Fibroblast of skin of left quadriceps (primary cell): ENCODE measurements around the gene EHD4.

Source experiments
- DNase-seq, 2 experiments: peaks; one replicate each; pipeline ENCODE4 v3.0.0-alpha.2; 2013; ENCODE audit warnings: low read depth in 2 of 2

Gene EHD4

DNA sequence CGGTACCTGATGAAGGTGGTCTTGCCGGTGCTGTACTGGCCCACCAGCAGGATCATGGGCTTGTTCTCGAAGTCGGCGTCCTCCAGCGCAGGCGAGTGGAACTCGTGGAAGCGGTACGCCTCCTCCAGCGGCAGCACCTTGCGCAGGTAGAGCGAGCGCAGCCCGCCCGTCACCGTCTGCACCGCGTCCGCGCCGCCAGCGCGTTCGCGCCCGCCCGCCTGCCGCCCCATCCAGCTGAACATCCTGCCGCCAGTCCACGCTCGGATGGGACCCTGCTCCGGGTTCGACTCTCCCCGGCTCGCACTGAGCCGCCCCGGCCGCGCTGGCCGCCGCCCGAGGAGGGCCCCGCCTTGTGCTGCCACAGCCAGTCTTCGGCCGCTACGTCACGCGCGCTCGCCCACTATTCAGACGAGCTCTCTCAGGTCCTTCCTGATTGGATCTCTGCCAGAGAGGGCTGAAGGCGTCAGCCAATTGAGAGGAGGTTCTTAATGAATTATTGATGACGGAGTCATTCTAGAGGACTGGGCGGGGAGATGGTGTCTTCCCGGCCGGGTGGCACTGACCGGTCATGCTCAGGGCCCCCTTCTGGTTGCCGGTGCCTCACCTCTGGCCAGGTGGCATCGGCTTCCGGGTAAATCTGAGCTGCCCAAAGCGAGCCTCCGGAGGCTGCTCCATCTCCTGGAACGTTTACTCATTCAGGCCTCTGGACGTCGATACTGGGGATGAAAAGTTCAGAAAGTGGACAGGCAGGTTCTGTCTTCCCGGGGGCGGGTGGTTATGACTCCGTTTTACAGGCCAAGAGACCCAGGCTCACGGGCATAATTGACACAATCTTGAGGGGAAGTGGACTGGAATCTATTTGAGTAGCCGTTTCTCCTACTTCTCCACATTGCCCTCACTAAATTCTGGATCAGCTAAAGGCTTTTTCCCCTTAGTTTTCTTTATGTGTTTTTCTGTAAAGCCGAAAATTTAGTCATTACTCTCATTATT, at the start of gene EHD4:
Gene EHD4 (minus strand): TSS at position 305 of the 990 bp plus-strand sequence. CDS start 63 bp downstream, at position 242.
- peak; percentile 98 for DNase-seq

DNA sequence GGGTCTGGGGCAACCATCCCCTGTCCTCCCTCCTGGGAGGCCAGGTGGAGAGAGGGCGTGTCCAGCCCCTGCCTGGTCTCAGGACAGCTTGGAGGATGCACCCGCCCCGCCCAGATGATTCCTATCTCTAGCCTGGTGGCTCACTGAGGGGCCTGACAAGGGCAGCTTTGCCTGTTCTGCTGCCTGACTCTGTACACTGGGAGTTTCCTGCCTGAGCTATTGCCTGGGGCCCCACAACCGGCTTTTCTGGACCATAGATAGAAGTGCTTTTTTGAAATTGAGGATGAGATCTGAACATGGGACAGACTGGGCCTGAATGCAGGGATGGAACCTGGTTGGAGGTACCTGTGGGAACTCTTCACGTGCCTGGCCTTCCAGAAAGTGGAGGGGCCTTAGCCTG, 49.2 kb upstream of the EHD4 start:
- DNase-seq = no peak

- DNase-seq = no peak
Observed at GRCh38 chr15:42020713-42021273, 48.4 kb upstream of the EHD4 start, which contains the start of gene PLA2G4E. PLA2G4E (minus strand) TSS chr15:42021042; CDS start chr15:42021030, 12 bp downstream.

DNA sequence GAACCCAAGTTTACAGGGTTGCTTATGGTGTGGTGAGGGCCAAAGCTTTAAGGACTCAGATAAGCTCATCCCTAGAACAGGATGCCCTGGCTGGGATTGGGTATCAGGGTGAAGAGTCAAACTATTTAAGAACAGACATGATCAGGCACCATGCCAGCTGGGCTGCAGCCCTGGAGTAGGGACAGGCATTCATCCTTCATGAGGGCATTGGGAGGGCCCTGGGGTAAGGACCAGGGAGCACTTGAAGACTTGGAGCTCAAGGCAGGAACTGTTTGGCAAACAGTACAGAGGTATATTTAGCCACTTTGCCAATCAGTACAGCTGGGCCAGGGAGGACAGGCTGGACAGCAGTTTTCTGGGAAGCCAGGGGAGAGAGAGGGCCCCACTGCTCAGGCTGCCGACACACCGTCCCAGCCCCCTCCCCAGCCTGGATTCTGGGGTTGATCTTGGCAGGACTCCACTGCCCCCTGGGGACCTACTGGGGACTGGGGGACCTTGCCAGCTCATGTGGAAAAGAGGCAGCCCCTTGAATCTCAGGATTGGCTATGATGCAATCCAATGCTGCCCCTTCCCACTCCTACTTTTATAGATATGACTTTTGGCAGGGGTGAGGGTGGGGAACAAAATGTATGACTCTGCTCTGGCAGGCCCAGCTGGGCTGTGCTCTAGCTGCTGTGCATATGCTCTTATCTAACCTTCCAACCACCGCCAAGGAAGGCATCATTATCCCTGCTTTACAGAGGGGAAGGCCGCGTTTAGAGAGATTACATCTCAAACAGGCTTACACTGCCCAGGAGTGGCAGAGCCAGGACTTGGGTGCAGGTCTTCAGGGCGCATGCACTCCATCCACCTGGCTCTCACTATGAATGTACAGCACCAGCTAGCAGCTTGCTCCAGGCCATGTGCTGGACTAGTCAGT, 46.2 kb upstream of the EHD4 start:
- DNase-seq = no peak

GRCh38 chr15:42016971-42017370, 44.6 kb upstream of the EHD4 start:
- no peak for DNase-seq

DNA sequence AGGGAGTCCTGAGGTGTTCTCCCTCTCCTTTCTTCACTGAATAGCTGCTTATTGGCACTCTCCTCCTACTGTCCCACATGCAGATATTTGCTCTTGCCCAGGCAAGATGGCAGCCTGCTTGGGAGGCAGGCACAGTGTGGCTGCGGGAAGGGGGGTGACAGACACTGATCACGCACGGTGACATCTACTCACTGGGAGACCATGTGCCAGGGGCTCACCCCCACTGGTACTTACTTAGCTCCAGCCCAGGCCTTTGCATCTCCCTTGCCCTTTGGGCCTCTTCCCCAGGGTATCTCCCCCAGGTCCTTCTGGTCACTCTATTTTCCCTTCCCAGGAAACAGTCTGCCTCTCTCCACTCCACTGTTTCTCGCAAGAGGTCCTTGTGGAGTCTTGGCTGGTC, 42.0 kb upstream of the EHD4 start:
- no peak for DNase-seq

DNA sequence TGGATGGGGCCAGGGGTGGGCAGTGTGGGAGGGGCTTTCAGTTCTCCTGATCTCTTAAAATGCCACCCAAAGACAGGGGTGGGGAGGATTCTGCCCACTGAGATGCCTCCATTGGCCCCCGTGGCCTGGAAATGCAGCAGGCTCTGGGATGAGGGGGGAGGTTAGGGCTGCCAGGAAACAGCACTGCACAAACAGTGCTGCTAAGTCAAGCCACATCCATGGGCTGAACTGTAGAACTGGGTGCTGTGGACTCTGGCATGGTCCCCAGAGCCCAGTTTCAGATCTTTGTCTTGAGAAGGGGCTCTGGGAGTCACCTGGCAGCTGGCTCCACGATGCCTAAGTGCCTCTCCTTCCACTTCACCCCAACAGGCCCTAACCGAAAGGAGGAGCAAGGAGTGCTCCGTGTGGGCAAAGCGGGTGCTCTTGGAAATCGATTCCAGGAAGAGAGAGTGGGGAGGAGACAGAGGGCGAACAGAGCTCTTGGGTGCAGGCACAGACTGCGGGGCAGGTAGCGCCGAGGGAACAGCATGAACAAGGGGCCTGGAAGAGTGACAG, 40.6 kb upstream of the EHD4 start:
- no peak for DNase-seq

DNA sequence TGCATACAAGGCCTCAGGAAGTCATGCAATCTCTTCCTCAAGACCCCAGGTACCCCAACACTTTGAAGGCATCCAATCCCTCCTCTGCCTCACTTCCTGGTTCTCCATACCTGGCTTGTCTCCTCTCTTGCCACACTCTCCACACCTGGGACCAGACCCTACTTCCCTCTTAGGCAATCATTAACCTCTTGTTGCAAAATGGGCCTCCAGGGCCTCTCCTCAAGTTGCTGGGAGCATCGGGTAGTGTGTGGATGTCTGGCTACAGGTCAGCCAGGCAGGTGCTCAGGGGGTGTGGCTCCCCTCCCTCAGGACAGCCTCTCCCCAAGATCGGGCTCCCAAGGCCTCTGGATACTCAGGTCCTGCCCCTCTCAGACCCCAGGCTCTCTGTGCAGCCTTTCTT, 39.9 kb upstream of the EHD4 start:
- DNase-seq = no peak

- DNase-seq = no peak
Observed at GRCh38 chr15:42011074-42011473, 38.7 kb upstream of the EHD4 start.

DNA sequence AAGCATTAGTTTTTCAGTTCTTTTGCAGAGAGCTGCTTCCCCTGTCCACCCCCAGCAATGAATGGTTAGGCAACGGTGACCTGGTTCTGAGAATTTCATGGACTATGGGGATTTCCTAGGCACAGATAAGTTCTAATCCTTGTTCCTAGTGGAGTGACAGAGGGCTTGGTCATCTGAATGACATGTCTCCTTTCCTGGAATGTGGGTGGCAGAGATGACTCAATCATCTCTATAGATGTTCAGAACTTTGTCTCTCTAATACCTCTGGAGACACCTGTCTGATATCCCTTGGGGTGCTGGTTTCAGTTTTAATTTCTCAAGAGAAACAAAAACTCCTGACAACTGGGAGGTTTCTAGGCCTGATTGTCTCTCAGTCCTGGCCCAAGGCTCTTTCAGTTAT, 38.1 kb upstream of the EHD4 start:
- DNase-seq = no peak

DNA sequence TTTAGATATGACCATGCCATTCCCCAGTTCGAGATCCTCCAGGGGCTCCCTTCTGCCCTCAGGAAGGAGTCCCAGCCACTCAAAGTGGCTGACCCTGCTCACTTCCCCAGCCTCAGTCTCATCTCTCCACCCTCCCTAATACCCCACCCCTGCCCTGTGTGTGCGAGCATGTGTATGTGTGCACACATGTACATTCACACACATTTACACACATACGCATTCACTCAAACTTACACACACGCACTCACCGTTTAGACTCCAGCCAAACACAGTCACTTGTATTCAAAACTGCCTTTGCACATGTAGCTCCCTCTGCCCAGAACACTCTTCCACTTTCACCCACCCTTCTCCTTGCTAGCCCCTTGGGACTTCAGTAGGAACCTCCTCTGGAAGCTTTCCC, 37.1 kb upstream of the EHD4 start:
- no peak for DNase-seq

DNA sequence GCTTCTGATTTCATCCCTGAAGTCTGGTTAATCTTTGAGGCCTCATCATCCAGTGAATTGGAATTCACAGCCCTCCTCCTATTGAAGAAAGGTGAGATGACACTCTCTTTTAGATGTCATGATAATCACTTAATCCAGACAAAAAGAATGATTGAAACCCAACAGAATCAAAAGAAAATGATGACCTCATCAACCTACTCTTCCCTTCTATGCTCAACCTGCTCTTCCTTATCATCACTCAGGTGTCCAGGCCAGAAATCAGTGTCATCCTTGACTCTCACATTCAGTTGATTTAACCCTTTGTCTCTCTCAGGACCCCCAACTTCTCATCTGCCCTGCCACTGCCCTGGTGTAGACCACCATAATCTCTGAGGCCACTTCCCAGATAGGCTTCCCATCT, 36.7 kb upstream of the EHD4 start:
- no peak for DNase-seq

- no peak for DNase-seq
Observed at GRCh38 chr15:42007386-42007785, 35.0 kb upstream of the EHD4 start.

DNA sequence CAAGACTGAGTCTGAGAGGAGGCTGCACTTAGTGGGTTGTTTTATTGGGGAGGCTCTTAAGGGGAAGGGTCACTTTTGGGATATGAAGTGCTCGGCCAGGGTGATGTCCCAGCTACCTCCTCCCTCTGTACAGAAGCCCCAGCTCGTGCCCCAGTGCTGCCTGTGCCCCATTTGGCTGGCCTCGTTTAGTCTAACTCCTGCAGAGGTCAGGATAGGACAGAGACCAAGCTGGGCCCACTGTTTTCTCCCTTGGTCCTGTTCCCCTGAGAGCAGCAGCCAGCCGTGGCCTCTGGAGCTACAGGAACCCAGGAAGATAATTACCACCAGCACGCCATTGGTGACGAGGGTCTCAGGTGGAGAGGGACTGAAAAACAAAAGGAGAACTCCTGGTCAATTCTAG, 30.0 kb upstream of the EHD4 start:
- DNase-seq = no peak

- DNase-seq = no peak
Observed at GRCh38 chr15:42001236-42001635, 28.9 kb upstream of the EHD4 start.

- DNase-seq = no peak
Observed at GRCh38 chr15:41999290-42000285, 27.2 kb upstream of the EHD4 start.

DNA sequence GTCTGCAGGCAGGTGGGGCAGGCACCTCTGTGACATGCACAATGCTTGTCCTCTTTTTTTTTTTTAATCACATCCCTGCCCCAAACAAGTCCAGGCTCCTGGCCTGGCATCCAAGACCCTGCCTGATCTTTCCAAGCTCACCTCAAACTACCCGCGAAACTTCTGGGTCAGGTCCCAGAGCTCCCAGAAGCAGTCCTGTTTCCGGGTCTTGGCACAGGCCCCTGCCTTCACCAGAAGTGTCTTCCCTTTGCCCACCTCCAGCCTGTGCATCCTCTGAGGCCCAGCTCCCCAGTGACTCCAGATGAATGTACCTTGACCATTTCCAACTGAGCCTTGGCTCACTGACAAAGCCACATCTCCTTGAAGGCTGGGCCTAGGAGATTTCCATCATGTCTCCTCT, 25.5 kb upstream of the EHD4 start:
- no peak for DNase-seq

DNA sequence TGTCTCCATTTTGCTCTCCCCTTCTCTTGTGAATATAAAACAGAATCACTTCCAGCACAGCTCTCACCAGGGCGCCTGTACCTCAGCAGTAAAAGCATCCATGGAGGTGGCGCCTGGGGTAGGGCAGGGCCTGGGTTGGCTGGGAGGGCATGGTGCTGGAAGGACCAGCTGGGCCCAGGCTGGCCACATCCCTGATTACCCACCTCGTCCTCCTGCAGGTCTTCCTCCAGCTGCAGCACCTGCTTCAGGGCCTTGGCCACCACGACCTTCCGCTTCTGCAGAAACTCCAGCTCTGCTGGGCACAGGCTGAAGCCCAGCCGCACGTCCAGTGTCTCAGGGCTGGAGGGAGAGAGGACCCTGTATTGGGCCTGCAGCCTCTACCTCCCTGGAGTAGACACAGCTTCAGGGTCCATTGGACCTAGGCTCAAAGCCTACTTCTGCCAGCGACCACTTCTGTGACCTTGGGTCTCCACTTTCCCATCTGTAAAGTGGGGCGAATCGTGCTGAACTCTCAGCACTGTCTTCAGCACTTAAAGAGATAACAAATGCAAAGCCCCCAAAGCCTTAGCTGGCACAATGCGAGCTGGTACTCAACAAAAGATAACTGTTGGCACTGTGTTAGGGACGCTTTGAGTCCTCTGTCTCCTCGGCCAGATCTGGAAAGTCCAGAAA, 24.7 kb upstream of the EHD4 start:
- no peak for DNase-seq

DNA sequence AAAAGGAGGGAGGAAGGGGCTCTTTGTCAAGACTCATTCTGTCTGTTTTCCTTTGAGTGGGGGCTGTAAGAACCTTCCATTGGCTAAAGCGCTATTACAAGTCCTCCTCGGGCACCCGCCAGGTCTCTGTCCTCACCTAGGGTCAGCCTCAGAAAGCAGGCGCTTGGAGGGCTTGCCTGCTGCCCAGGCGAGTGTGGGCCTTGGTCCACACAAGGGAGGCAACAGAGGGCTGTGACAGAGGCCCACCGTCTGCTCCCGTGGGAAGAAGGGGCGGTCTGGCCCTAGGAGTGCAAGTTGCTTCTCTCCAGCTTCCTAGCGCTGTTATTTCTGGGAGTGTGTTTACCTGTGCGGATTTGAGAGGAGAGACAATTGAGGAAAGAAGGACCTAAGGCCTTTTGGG, 24.0 kb upstream of the EHD4 start:
- no peak for DNase-seq

- DNase-seq = no peak
Observed at GRCh38 chr15:41995476-41995855, 23.1 kb upstream of the EHD4 start.
